Fibroblast of skin of left biceps (primary cell): ENCODE data around the gene HTR1E.
"Not testable (repeated sequence)": the region's sequence is repeated elsewhere in the genome, so short reads cannot be mapped to it uniquely, and the experiment has no call there.

Experiments used
- DNase-seq, 2 experiments: peaks; one replicate each; pipeline ENCODE4 v3.0.0-alpha.2; 2013; ENCODE audit warnings: low read depth in 2 of 2

HTR1E gene

DNA sequence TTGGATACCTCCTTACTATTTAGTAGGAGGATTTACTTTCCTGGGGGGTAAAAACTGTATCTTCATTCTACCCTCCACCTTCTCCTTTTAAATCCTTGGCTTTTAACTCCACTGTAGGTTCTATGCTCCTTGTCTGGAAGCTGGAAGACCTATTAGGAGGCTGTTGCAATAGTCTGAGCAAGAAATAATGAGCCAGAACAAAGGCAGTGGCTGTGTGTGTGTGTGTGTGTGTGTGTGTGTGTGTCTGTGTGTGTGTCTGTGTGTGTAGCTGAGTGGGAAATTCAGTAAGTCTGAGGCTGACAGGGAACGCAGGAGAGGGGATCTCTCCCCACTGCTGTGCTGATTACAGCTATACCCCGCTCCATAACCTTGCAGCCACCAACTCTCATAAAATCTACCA, 35.8 kb downstream of the HTR1E start:
- DNase-seq = no peak

DNA sequence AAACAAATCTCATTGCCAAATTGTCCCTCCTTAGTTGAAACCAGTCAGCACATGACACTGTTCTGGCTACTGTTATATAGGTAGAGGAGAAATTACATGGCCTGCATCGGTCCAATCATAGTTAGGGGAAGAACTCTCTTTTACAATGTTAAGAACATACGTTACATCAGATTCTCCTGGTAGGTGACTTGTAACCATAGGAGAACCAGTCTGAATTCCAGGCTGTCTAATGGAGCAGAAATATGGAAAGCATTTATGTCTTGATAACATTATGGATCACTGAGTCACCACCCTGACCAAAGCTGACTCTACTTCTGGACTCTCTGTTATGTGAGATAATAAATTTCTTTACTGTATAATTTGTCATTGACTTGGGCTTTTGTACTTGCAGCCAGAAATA, 40.9 kb downstream of the HTR1E start:
- no peak for DNase-seq

- DNase-seq = no peak
Observed at GRCh38 chr6:87001494-87001893, 64.2 kb downstream of the HTR1E start.

DNA sequence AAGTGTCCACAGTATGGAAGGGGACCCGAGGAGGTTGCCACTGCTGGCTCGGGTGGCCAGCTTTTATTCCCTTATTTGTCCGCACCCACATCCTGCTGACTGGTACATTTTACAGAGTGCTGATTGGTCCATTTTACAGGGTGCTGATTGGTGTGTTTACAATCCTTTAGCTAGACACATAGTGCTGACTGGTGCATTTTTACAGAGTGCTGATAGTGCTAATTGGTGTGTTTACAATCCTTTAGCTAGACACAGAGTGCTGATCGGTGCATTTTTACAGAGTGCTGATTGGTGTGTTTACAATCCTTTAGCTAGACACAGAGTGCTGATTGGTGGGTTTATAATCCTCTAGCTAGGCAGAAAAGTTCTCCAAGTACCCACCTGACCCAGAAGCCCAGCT, 65.1 kb downstream of the HTR1E start:
- not testable (repeated sequence) for DNase-seq

DNA sequence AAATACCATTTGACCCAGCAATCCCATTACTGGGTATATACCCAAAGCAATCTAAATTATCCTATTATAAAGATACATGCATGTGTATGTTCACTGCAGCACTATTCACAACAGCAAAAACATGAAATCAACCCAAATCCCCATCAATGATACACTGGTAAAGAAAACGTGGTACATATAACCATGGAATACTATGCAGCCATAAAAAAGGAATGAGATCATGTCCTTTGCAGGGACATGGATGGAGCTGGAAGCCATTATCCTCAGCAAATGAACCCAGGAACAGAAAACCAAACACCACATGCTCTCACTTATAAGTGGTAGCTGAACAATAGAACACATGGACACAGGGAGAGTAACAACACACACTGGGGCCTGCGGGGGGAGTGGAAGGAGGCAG, 69.2 kb downstream of the HTR1E start:
- DNase-seq = not testable (repeated sequence)

GRCh38 chr6:87009581-87009980, 72.3 kb downstream of the HTR1E start:
- DNase-seq = not testable (repeated sequence)

DNA sequence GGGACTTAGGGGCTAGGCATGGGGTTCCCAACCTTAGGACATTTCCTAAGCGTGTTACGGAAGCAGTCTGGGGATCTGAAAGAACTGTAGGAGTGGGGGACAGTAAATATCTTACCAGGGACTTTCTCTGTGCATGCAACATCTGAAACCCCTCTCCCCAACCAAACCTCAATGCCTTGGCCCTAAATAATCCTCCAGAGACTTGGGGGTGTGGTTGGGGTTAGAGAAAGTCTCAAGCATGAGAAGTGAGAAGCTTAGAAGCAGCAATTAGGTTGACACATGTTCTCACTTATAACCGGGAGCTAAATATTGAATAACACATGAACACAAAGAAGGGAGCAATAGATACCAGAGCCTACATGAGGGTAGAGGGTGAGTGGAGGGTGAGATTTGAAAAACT, 74.7 kb downstream of the HTR1E start:
- DNase-seq = no peak

GRCh38 chr6:87012743-87013142, 75.4 kb downstream of the HTR1E start:
- DNase-seq = no peak

DNA sequence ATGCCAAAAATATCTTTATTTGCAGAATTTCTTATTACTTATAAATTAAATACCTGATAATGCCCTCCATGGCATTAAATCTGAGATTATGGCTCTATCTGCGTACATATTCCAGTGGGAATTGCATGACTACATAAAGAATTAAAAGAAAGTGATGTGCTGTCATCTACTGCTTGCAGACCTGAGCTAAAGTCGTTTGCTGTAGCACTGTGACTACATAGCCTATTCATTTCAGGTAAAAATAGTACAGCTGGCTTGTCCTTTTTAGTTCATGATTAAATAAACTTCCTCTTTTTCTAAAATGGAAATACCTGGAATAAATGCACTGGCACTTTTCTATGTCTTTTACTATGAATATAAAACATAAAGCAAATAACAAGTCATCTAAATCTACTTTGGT, 79.4 kb downstream of the HTR1E start:
- DNase-seq = no peak

GRCh38 chr6:87027021-87027420, 89.7 kb downstream of the HTR1E start:
- no peak for DNase-seq

DNA sequence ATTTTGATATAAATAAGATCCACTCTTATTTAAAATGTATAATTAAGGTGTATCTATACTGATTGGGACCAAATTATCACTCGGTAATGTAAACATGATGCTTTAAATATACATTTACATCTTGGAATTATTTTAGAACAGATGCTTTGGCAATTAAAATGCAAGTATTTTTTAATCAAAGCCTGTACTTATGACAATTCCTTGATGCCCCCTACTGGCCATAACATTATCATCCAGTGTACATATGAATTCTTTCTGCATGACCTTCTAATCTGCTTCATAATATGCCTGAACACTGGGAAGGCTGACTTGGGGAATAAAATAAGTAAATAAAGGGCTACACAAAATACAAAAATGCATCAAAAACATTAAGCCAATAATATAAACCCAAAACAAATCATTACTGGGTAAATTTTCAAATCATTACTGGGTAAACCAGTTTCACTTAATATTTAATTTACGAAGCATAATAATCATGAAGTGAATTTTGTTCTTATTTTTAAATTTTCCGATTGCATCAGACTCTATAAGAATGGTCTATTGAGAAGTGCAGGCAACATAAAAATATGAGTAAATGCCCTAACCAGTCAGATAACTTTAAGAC, 92.5 kb downstream of the HTR1E start:
- DNase-seq = peak; percentile 2 to 6

DNA sequence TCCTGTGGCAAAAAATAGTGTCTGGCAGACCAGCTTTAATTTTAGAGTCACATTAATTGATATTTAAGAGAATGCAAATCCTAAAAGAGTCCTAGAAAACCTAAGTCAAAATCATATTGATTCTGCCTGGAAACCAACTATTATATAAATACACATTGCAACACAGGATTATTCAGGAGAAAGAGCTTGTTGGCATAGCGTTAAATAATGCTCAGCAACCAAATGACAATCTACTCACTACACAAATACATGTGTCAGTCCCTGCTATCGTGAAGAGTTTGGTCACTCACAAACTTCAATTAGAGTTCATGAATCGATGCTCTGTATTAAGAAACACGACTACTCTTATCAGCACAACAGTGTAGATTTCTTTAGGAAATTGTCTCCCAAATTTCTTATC, 103.4 kb downstream of the HTR1E start:
- DNase-seq = no peak

DNA sequence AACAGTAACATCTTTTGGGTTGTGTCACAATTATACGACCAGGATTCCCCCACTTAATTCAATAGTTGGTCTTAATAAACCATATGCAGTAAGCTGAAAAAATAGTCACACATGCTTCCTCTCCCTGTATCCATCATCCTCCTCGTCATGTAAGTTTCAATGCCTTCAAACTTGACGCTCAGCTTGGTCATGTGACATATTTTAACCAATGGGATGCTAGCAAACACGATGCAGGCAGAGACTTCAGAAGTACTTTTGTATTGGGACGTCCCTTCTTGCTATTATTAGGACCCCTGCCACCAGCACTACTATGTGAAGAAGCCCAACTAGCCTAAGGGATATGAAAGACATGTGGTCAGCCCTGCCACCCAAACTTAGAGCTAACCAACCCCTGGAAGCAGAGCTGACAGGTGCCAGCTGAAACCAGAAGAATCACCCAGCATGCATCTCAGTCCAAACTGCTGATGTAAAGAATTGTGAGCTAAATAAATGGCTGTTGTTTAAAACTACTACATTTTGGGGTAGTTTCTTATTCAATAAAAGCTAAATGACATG, 108.3 kb downstream of the HTR1E start:
- DNase-seq = no peak

- DNase-seq = no peak
Observed at GRCh38 chr6:87049779-87050178, 112.5 kb downstream of the HTR1E start.

GRCh38 chr6:87053312-87053711, 116.0 kb downstream of the HTR1E start:
- no peak for DNase-seq

- no peak for DNase-seq
Observed at GRCh38 chr6:87054143-87054833, 117.0 kb downstream of the HTR1E start.

DNA sequence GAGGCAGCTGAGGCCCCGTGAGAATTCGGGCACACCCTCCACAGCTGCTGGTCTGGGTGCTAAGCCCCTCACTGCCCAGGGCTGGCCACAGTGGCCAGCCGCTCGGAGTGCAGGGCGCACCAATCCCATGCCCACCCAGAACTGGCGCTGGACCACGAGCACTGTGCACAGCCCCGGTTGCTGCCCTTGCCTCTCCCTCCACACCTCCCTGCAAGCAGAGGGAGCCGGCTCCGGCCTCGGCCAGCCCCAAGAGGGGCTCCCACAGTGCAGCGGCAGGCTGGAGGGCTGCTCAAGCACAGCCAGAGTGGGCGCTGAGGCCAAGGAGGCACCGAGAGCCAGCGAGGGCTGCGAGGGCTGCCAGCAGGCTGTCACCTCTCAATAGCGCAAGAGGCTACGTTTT, 122.6 kb downstream of the HTR1E start:
- no peak for DNase-seq

- no peak for DNase-seq
Observed at GRCh38 chr6:87065117-87065516, 127.8 kb downstream of the HTR1E start.
